Skin epidermis (tissue), 12 donors: ENCODE results near the gene CHAC2.
"Not testable (repeated sequence)": the region's sequence is repeated elsewhere in the genome, so short reads cannot be mapped to it uniquely, and the experiment has no call there.

ENCODE experiments used
- H3K27ac ChIP-seq, 21 experiments: fragments of 200-600 bp; sonication (generic) in 11 of 21; one replicate each; pipeline ENCODE4 v1.5.0; 2020; ENCODE audit warnings: mild to moderate bottlenecking in 3 of 21, inconsistent platforms in 2 of 21, moderate library complexity in 2 of 21
- H3K4me3 ChIP-seq, 7 experiments: fragments of 200-600 bp; sonication (generic) in 2 of 7; one replicate each; pipeline ENCODE4 v1.5.0; 2020; ENCODE audit warnings: inconsistent platforms in 2 of 7, mild to moderate bottlenecking in 2 of 7, moderate library complexity in 1 of 7

The CHAC2 gene

GRCh38 chr2:53767405-53768241 lies at the start of gene CHAC2:
Gene CHAC2, plus strand, starts transcription at chr2:53767804. Its CDS starts 83 bp downstream, at chr2:53767887.
- Histone ChIP-seq H3K4me3 (peak within 1 kb of the TSS; percentile 50 to 91 (median 76)), H3K27ac (peak within 1 kb of the TSS; percentile 34 to 85 (median 75))

DNA sequence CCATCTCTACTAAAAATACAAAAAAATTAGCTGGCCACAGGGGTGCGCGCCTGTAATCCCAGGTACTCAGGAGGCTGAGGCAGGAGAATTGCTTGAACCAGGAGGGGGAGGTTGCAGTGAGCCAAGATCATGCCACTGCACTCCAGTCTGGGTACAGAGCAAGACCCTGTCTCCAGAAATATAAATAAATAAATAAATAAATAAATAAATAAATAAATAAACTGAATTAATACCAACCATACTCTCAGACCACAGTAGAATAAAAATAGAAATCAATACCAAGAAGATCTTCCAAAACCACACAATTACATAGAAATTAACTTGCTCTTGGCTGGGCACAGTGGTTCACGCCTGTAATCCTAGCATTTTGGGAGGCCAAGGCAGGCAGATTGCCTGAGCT lies 46.7 kb upstream of the CHAC2 start:
- not testable (repeated sequence) for H3K27ac ChIP-seq, H3K4me3 ChIP-seq

DNA sequence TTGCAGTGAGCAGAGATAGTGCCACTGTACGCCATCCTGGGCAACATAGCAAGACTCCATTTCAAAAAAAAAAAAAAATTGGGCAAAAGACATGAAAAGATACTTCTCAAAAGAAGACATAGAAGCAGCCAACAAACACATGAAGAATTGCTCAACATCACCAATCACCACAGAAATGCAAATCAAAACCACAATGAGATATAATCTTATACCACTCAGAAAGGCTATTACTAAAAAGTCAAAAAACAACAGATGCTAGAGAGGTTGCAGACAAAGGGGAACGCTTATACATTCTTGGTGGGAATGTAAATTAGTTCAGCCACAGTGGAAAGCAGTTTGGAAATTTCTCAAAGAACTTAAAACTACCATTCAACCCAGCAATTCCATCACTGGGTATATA lies 43.1 kb upstream of the CHAC2 start:
- no peak overlapping the region for H3K4me3 ChIP-seq
- H3K27ac ChIP-seq, result no peak overlapping the region

- no peak overlapping the region for H3K4me3 ChIP-seq
These were observed 41.9 kb upstream of the CHAC2 start for GRCh38 chr2:53725662-53726061.

GRCh38 chr2:53727921-53728320 lies 39.7 kb upstream of the CHAC2 start:
- Histone ChIP-seq H3K4me3 (no peak overlapping the region), H3K27ac (no peak overlapping the region)

More at GRCh38 chr2:53725662-53726061, 41.9 kb upstream of the CHAC2 start:
- no peak overlapping the region for H3K27ac ChIP-seq

DNA sequence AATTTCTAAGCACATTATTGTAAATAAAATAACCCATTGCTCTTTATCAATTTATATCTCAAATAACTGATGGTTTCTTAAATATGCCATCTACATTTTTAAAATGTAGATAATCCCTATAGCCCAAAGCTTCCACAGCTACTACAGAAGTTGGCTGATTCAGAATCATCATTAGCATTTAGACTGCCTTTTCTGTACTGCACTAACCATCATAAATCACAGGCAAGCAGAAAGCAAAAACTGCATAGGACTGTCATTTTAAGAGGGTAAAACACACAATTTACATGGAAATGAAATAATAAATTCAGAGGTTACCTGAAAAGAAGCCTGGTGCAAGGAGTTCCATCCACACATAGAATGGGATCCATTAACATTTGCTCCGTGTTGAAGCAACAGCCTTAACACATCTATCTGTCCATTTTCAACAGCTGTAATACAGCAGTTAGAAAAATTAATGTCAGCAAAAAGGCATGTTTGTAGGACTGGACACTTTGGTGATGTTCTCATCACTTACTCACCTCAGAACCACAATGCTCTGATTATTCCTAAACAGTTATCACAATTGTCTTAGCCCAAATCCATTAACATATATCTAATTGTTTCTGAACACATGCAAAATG lies 38.4 kb upstream of the CHAC2 start:
- Histone ChIP-seq H3K4me3 (no peak overlapping the region), H3K27ac (no peak overlapping the region)

DNA sequence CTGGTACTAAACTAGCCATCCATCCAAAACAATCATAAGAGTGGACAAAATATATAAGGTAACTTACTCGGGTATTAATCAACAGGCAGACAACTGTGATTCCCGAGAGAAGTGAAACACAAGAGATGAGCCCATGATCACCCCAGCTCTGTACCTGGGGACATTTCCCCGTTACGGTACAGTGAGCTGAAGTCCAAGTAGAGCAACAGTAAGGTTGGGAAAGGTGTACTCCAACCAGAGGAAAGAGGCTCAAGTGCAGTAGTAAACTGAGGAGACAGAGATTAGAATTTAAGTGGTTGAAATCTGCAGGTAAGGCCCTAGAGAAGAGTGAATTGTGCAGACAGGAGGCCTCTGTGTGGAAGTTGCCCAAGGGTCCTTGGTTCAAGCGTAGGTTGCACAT lies 30.5 kb upstream of the CHAC2 start:
- Histone ChIP-seq H3K4me3 (no peak overlapping the region), H3K27ac (no peak overlapping the region)

DNA sequence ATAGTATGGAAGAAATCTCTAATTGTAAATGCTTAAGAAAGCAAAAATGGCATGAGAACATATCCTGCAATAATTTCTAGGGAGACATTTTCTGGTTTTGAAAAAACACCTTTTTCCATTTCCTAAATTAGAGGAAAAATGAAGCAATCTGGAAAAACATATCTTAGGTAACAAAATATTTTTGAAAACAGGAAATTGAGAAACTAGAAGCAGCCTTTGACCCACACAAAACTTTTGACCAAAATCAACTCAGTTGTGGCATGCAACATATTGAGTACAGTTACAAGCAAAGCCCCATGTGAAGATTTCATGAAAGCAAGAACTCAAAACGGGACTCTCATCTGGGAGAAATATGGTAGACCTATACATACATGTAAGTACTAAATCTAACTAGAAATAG lies 28.6 kb upstream of the CHAC2 start:
- H3K27ac ChIP-seq, result no peak overlapping the region
- no peak overlapping the region for H3K4me3 ChIP-seq

- H3K27ac ChIP-seq, result no peak overlapping the region
- no peak overlapping the region for H3K4me3 ChIP-seq
These were observed 27.4 kb upstream of the CHAC2 start for GRCh38 chr2:53740170-53740569.

DNA sequence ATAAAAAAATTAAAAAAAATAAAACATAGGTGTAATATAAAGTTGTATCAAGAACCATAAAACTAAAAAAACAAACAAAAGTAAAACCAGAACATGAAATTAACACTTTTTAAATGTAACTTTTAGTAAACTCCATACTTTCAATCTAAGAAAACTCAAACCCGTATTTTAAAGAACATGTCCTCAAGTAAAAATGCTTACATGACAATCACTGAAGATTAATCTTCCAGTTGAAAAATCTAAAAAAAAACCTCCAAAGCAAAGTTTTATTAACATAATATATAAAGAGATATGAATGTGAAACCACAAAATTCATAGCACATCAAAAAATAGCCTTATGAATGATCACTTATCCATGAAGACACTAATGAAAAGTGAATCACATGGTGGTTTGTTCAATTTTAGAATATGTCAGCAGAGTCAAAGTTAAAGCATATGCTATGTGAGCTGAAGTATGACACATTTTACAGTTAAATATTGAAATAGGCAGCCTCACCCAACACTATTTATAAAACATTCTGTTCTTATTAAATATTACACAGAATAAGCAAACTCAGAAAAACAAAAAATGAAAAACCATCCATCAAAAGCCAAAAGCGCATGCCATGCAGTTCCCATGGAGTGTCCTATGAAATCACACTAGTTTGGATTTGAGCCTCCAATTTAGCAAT lies 23.1 kb upstream of the CHAC2 start:
- Histone ChIP-seq H3K27ac (peak overlapping the region in 5 of 21 experiments; percentile 12 to 55 (median 46)), H3K4me3 (no peak overlapping the region)

DNA sequence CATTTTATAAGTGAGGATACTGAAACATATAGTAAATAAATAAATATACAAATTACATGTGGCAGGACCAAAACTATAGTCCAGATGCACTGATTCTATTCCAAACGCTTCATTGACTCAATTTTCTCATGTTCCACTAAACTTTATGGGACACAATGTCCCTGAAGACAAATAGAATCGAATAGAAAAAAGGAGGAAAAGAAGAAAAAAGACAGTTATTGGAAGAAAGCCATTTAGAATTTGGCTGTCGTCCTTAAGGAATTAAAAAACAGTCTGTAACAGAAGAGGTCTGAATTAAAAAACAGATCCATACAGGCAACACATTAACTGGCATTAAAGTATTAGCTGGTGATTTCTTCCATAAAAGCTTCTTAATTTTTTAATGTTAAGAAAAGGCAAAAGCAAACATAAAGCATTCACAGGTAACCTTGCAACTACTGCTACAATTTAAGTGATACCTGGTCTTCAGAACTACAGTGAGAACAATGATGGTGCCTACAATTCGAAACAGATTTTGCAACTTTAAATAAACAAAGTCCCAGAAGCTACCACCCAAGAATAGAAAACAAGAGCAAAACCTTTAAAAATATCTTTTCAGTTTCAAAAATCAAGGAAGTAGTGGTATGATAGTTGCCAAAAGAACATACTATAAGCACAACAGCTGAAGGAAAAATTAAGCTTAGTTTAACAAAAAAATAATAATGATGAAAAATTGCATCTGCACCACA lies 17.4 kb upstream of the CHAC2 start:
- Histone ChIP-seq H3K27ac (no peak overlapping the region), H3K4me3 (no peak overlapping the region)

DNA sequence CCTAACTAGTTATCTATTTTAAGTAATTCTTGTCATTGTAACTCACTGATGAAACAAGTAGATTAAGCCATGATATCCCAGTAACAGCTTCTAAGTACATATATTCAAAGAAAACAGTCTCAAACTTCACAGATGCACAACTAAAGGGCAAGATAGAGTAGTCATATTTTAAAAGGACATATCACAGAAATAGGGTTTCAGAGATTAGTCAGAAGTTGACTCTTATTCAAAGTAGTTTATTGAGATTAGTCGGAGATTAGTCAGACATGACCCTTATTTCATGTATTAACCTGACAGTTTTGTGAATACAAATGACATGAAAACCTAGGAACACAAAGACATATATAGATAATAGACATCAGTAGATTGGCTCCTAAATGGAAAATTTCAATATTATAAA lies 15.9 kb upstream of the CHAC2 start:
- H3K4me3 ChIP-seq, result no peak overlapping the region
- H3K27ac ChIP-seq, result no peak overlapping the region

GRCh38 chr2:53752385-53752784 lies 15.2 kb upstream of the CHAC2 start:
- no peak overlapping the region for H3K4me3 ChIP-seq
- no peak overlapping the region for H3K27ac ChIP-seq

DNA sequence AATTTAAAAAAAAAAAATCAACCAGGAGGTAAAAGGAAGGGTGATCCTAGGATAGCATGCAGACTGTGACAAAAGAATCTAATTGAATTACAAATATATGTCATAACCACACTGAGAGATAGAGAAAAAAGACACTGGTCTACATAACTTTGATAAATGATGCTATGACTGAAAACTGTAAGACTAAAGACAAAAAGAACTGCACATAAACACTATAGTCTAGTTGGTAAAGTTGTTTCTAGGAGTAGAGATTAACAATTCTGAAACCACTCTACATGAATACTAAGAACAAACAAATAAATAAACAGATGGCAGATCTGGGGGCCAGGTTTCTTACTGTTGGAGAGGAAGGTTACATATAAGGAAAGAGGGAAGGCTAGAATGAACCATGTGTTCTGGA lies 14.6 kb upstream of the CHAC2 start:
- H3K27ac ChIP-seq, result no peak overlapping the region
- H3K4me3 ChIP-seq, result no peak overlapping the region

DNA sequence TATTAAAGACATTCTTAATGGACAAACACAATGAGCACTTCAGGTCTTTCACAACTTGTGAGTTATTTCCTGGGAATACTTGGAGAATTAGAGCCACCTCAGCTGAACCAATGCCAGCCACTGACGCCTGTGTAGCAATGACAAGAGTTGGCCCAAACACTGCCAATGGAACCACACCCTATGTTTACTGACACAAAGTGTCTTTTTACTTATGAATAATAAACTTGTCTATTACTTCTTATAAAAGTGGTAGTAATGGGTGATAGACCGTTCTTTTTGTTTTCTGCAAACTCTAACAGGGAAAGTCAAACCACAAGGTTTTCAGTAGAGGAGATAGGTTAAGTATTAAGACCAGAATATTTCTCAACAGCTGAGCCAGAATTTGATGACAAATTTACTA lies 12.5 kb upstream of the CHAC2 start:
- Histone ChIP-seq H3K27ac (no peak overlapping the region), H3K4me3 (no peak overlapping the region)

DNA sequence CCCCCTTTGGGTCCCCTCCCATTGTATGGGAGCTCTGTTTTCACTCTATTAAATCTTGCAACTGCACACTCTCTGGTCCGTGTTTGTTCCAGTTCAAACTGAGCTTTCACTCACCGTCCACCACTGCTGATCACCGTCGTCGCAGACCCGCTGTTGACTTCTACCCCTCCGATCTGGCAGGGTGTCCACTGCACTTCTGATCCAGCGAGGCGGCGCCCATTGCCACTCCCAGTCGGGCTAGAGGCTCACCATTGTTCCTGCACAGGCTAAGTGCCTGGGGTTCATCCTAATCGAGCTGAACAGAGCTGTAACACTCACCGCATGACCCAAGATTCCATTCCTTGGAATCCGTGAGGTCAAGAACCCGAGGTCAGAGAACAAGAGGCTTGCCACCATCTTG lies 11.0 kb upstream of the CHAC2 start:
- H3K4me3 ChIP-seq, result no peak overlapping the region
- no peak overlapping the region for H3K27ac ChIP-seq

GRCh38 chr2:53757206-53757605 lies 10.4 kb upstream of the CHAC2 start:
- not testable (repeated sequence) for H3K4me3 ChIP-seq, H3K27ac ChIP-seq

DNA sequence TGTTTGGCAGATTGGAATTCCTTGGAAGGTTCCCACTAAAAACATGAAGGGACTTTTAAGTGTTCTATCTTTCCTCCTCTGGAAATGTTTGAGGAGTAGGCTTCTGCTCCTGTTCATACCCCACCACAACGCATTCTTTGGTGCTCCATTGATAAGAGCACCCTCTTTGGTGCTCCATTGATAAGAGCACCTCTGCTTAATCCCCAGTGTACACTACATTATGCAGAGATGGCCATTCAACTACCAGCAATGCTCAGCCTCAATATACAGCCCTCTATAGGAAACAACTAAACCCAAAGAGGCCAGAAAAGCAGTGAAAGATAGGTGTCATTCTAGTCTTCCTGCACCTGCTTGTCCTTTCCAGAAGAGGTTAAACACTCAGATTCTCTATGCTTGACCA lies 1.8 kb upstream of the CHAC2 start:
- H3K27ac ChIP-seq, result no peak overlapping the region
- H3K4me3 ChIP-seq, result no peak overlapping the region

DNA sequence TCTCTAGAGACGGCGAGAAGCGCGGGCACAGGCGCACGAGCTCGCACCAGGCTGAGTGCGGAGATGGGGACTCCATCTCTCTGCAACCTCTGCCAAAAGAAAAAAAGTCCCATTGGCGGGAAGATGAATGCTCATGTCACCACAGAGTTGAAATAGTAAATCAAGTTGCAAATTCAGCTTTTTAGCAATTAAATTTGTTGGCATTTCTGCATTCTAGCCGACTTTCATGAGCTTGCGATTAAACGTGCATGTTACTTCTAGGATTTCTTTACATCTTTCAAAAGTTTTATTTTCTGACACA lies 588 bp downstream of the CHAC2 start:
- Histone ChIP-seq H3K4me3 (peak overlapping the region; percentile 50 to 91 (median 76)), H3K27ac (peak overlapping the region in 18 of 21 experiments; percentile 34 to 85 (median 75))

DNA sequence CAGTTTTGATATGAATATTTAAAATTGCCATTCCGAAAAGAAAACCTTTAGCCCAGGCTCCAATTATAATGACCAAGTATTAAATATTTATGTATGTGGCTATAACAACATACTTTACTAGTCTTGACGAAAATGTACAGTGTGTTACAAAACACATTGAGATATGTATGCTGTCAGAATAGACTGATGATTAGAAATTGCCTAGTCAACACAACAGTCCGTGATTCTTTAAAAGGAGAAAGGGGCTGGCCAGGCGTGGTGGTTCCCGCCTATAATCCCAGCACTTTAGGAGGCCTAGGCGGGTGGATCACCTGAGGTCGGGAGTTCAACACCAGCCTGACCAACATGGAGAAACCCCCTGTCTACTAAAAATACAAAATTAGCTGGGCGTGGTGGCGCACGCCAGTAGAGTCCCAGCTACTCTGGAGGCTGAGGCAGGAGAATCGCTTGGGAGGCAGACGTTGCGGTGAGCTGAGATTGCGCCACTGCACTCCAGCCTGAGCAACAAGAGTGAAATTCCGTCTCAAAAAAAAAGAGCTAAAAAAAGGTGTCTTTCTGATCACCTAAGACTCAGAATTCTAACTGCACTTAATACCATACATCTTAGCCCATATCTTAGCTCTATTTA lies 1.8 kb downstream of the CHAC2 start:
- no peak overlapping the region for H3K4me3 ChIP-seq
- no peak overlapping the region for H3K27ac ChIP-seq
